Liver (tissue), 3 donors: ENCODE data around the gene RHOV.
"Not testable (repeated sequence)": the region's sequence is repeated elsewhere in the genome, so short reads cannot be mapped to it uniquely, and the experiment has no call there.

ENCODE experiments used
- ATF3 ChIP-seq: IDR thresholded peaks from 2 replicates; pipeline ENCODE4 v1.6.1; 2016; ENCODE audit warnings: antibody characterized with exemption
- CTCF ChIP-seq: fragments of 150-350 bp; IDR thresholded peaks from 2 replicates; pipeline ENCODE4 v1.5.1; 2017; ENCODE audit warnings: improper control_type of control experiment, low read depth, low read length; ENCODE audit not compliant: missing input control
- EGR1 ChIP-seq, 2 donors: IDR thresholded peaks; 2 replicates each; pipeline ENCODE4 v1.6.1; 2016 to 2018; ENCODE audit warnings: antibody characterized with exemption in 2 of 2, low read depth in 2 of 2
- GABPA ChIP-seq, 2 donors: IDR thresholded peaks in 1 of 2; conservative IDR thresholded peaks in 1 of 2; 2 replicates each; pipeline ENCODE4 v1.6.1; 2016; ENCODE audit warnings: antibody characterized with exemption in 2 of 2, mild to moderate bottlenecking in 1 of 2, moderate library complexity in 1 of 2
- HNF4G ChIP-seq: IDR thresholded peaks from 2 replicates; pipeline ENCODE4 v1.6.1; 2016; ENCODE audit warnings: antibody characterized with exemption
- MAX ChIP-seq: IDR thresholded peaks from 2 replicates; pipeline ENCODE4 v1.6.1; 2016; ENCODE audit warnings: antibody characterized with exemption
- REST ChIP-seq: IDR thresholded peaks from 2 replicates; pipeline ENCODE4 v1.6.1; 2016; ENCODE audit warnings: antibody characterized with exemption, mild to moderate bottlenecking
- SP1 ChIP-seq: IDR thresholded peaks from 2 replicates; pipeline ENCODE4 v1.6.1; 2018; ENCODE audit warnings: antibody characterized with exemption, mild to moderate bottlenecking
- TAF1 ChIP-seq: conservative IDR thresholded peaks from 2 replicates; pipeline ENCODE4 v1.6.1; 2016; ENCODE audit warnings: antibody characterized with exemption, mild to moderate bottlenecking
- YY1 ChIP-seq: IDR thresholded peaks from 2 replicates; pipeline ENCODE4 v1.6.1; 2016; ENCODE audit warnings: antibody characterized with exemption, mild to moderate bottlenecking
- donor health status: healthy.
- donor health status: healthy.

- TF ChIP-seq ATF3; CTCF; SP1; MAX; REST; YY1; TAF1; EGR1 (IDR thresholded peaks at IDR 0.05; ENCODE audit: low read depth in 2 of 2); HNF4G; GABPA (IDR thresholded peaks at IDR 0.05 in 1 of 2, conservative IDR thresholded peaks at IDR 0.05 in 1 of 2): not testable (repeated sequence)
These were observed 12.9 kb downstream of the RHOV start for GRCh38 chr15:40861147-40861546.
